HT-29 (cell line): ENCODE results near the gene CYSTM1. TPM values are rescaled to one million over a fixed set of nuclear protein-coding genes. Genes with fewer than 3 reads are reported as not detected.

Source experiments
- DNase-seq: peaks from one replicate; pipeline ENCODE4 v3.0.0-alpha.2; 2015; ENCODE audit warnings: low spot score
- total RNA-seq: library from RNA; depleted of rRNA; stranded (reverse); fragments of >200 nt; shearing (Covaris generic); gene quantifications from 2 replicates; pipeline ENCODE4 v1.2.3, GENCODE V29; 2014; rRNA removed

Gene CYSTM1
- 177 and 178 TPM in 2 replicates for total RNA-seq

- peak; percentile 99 for DNase-seq
Observed at GRCh38 chr5:140174465-140175366, at the start of gene CYSTM1. TSS of gene CYSTM1 (plus strand) at chr5:140175188. CDS start at chr5:140194466, 19,278 bp downstream.

DNA sequence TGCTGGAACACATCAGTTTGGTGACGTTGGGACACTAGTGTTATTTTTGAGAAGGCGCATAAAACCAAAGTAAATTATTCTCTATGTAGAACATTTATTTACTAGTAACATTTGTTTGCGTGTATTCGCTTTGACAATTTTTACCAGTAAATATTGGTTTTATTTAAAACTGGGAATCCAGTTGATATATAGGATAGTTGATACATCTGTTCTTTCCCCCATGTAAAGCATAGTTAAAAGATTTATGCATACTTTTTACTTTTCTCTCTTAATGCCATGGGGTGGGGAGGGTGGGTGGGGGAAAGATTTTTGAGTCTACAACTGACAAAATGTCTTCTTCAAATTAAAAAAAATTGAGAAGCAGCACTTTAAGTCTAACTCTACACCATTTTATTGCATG, 49.4 kb upstream of the CYSTM1 start, which contains the start of gene IGIP:
Gene IGIP (plus strand): TSS at position 301 of the 400 bp plus-strand sequence. CDS start 2,540 bp downstream, outside the sequence.
- no peak for DNase-seq

DNA sequence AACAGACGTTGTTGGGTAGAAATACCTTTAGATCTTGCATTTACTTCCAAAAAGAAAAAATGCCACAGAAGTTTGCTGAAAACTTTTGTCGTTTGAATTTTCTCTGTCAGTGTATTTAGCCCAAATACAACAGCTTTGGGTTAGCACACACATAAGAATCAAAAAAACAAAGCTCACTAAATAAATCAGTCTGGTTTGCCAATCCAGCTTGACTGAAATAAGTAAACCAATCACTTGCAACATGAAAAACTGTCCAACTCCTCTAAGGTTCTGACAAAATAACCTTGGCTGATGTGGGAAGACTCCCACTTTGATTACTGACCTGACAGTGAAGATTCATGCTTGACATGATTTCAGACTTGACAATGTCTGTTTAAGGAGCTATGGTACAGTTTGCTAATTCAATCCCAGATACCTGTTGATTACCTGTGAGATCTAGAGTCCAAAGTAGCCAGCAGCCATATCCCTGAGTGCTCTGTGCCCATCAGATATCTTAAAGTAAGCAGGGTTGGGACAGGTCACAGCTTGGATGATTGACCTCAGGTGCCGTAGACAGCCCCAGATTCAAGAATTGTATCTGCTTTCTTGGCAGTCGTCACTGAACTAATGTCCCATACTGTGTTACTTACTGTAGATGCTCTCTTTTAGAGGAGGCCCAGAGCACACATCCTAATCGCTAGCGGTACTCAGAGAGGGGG, 48.5 kb upstream of the CYSTM1 start:
- DNase-seq = no peak

DNA sequence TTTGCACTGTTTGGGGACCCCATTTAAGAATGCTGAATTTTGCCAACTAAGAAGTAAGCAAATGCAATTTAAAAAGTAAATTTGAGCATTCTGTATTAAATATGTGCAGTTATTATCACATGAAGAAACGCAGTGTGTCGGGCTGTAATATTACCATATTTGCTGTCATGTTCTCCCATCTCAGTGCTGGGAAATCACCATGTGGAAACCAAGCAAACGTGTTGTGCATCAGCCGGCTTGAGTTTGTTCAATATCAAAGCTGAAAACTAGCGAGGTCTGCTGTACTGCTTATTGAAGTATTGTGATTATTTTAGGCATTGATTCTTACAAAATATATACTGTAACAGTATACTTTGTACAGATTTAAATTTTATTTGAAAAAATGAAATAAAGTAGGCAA, 46.6 kb upstream of the CYSTM1 start:
- DNase-seq = no peak

DNA sequence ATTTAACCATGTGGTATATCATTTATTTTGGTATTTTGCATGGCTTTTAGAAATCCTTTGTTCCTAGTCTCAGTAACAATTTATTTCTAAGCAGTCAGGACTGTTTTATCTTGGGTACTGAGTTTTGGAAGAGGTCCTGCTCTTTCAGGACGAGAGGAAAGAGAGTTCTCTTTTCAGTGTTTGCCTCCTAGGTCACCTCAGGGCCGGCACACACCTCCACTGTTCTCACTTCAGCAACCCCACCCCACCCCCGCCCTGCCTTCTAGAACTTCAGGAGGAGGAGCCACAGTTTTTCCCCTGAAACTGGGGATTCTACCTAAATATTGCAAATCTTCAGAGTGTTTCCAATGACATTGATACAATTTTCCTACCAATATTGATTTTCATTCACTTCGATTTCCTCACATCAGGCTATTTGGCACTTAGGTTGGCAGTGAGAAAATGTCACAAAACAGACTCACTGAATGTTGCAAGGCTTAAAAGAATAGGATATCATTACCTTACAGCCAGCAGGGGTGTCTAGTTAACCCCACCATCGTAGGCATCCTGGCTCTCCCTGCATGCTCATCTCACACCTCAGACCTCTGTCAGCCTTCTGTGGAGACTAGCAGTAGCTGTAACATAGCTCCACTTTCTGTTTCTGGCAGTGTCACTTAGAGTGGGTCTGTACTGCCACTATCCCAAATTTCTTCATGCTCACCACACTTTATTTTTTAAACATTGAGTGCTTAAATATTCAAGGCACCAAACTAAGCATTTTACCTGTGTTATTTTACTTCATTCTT, 43.8 kb upstream of the CYSTM1 start:
- DNase-seq = no peak

DNA sequence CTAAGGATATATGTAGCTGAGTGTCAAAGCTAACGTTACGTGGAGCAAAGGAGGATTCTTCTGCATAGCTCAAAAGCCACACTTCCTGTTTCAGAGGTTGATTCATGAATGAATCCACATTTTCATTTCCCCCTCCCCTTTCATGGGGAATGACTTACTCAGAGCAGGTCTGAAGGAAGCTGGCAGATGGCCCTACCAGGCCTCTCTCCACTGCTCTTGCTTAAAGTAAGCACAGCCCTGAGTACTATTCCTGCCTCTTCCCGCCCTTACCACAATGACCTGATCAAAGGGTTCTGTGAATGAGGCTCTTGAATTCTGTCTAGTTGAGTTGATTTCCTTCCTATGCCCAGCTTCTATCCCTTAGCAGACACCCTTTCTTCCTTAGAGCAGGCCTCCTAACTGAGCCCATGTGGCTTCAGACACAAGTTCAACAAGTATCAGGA, 43.0 kb upstream of the CYSTM1 start:
- DNase-seq = peak; percentile 41

GRCh38 chr5:140133514-140134167, 41.3 kb upstream of the CYSTM1 start:
- no peak for DNase-seq

DNA sequence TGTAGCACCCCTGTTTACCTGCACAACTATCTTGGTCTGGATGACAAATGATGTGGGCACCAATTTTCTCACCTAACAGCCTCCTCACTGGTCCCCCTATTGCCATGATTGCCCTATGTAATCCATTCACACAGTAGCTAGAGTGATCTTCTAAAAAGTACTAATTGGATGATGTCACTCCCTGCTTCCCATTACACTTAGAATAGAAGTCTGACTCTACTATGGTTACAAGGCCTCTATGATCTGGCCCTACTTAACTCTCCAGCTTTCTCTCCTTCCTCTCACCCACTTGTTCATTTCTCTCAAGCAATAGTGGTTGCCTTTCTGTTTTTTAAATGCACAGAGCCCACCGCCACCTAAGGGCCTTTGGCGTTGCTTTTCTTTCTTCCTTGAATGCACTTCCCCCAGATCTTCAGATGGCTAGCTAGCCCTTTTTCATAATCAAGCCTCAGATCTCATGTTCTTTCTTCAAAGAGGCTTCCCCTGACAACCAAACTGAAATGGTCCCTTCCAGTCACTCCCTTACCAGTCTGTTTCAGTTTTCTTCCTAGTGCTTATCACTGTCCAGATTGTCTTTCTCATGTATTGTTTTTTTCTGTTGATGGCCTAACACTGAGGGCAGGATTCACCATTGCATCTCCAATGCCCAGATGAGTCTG, 40.6 kb upstream of the CYSTM1 start:
- no peak for DNase-seq

GRCh38 chr5:140135127-140135526, 39.9 kb upstream of the CYSTM1 start:
- DNase-seq = no peak

DNA sequence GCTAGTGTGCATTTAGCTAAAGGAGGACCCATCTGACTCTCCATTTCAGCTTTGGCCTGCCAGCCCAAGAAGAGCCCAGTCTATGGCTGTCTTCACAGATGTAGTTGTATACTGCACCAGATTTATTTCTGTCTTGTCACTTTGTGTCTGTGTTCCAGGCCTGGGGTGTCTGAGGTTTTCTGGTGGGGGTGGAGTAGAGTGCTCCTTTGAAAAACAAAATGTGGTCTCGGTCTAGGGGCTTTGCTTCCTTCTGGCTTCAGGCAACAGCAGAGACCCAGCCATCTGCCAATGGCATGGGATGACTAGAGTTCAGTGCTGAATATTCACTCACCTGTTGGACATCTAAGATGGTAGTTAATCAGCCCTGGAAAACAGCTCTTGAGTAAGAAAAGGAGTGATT, 38.4 kb upstream of the CYSTM1 start:
- DNase-seq = no peak

DNA sequence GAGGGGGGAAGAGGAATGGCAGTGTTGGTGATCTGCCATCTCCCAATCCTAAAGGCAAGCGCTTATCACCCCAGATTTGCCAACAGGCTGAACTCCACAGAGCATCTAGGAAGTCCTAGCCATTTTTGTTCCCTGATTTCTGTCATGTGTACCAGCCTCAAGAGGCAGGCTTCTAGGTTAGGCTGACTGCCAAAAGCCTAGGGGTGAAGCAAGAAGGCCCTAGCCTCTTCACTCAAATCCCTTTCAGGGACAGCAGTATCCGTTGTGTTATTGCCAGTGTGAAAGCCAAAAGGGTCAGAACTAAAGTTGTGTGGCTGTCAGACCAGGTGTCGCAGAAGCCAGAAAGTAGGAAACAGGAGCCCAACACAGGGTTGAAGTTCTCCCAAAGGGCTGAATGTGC, 34.6 kb upstream of the CYSTM1 start:
- DNase-seq = no peak

DNA sequence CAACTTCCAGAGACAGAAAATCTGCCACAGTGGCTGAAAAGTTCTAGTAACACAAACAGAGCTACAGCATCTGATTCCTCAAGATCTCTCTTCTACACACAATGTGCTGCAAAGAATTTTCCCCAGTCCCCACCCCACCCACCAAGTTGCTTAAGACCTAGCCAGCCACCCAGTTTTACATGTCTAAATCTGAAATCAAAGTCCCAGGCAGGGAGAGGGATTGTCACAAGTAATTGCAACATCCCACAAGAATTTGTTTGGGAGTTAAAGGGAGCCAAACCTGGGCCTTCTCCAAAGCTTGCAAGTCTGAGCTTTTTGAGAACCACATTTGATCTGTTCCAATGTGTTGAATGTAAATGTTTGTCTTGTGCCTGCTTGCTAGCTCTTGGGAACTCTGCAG, 33.7 kb upstream of the CYSTM1 start:
- no peak for DNase-seq

DNA sequence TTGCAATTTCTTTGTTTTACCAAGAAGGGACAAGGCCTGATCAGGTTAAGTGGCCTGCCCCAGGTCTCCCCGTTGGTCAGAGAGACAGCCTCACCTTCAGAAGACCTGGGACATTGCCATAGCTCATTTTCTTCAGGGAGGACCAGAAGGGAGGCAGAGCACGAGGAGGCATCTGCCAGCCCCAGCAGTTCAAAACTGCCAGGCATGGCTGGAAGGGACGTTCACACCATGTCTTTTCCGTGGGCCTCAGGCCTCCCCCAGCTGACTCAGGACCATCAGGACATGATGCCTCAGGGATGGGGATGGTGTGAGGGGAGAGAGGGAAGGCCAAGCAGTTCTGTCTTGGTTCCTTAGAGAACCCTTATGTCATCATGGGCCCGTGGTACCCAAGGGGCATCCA, 32.7 kb upstream of the CYSTM1 start:
- DNase-seq = no peak

DNA sequence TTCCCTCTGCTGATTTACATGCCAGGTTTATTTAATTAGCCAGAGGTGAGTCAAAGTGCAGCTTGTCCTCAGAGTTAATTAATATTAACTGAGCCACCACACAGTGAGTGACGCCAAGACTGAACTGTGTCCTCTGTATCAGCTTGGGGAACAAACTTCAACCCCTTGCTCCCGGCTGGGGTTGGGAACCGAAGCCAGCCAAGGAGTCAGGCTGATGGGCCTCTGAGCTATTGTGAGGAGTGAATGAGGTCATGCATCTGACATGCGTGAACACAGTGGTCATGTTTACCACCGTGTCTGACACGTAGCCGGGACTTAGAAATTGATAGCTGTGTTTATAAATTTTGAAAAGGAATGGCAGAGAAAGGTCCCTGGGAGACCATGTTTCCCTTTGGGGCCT, 32.1 kb upstream of the CYSTM1 start:
- no peak for DNase-seq

DNA sequence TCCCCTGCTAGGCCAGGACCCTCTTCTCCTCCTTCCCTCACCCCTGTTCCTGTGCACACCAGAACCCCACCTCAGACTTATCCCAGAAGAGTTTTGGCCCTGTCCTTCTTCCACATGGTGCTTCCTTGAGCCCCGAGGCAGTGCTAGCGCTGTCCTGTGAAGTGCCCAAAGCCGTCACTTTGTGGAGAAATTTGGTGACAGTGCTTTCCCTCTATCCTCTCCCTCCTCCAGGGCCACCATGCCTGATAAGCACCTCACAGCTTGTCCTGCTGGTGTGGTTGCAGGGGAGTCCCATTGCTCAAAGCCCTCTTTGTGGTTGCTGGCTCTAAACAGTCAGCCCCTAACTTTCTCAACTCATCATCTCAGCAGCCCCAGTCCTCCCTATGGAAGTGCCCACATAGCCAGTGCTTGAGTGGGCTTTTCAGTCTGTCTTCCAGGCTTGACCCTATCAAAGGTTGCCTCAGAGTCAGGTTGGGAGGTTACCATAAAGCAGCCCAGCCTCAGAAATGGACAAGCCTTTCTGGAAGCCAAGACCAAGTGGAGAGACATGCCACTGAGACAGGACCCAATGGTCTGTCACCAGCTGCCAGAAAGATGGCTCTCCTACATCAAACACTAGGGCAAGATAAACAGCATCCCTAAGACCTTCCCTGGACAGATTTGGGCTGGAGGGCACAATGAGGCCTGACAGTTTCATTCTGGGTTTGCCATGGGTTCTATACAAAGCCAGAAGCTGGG, 31.3 kb upstream of the CYSTM1 start:
- DNase-seq = no peak

DNA sequence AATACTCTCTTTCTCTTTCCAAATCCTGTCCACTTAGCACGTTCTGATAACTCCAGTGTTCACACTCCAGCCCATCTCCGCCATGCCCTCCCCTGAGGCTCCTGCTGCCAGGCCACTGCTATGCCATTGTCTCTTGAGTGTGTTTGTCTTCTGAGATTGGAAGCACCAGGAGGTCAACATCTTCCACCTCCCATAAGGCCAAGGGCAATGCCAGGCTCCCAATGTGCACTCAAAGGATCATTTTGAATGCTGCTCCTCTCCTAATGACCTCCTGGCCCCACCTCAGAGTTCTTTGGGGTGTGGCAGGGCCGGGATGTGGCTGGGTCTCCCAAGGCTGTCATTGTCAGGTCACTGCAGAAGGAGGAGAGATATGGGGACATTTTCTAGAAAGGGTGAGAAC, 29.7 kb upstream of the CYSTM1 start:
- DNase-seq = no peak

GRCh38 chr5:140145818-140146522, 29.0 kb upstream of the CYSTM1 start:
- peak; percentile 71 for DNase-seq

DNA sequence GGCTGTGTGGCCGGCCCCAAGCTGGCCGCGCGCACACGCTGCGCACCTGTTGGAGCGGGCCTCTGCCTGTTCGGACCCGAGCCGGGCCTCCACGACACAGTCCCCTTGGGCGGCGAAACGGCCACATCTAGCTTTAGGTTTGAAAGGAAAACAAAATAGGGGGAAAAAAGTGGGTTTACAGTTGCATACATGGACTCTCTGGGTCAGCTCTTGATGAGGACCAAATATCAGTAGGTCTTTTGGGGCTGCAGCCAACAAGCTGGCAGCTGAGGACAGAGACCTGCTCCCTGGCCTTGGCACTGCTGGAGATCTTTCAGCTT, 28.5 kb upstream of the CYSTM1 start:
- no peak for DNase-seq

DNA sequence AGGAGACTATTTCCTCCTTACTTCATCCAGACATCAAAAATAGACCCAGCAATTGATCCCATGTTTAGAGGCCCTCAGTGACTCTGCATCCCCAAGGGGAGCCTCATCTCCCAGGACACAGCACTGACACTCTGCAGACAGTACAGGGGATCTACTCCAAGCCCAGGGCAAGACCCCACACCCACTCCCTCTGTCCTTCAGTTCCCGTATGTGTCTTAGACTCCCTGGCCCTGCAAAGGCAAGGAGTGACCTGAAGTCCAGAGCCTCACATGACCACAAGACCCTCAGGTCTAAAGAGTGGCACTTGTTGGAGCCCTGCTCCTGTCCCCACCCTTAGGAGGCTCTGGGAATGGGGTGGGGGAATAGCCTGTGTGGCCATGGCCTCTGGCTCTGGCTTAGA, 27.5 kb upstream of the CYSTM1 start:
- DNase-seq = no peak

DNA sequence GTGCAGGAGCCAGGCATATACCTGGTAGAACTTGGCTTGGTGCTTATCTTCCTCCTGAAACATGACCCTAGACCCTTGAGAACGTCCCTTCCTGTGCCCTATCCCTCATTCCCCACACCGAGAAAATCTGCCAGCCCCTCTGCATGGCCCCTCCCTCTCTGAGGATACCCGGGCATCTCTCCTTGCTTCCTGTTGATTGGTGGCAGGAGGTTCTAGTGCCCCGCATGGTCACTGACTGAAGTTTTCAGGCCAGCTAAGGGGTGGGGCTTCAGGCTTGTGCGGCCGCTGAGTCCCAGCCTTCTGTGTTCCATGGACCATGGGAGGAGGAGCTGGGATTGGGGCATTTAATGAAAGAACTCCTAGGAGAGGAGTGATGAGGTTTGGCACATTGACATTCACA, 26.5 kb upstream of the CYSTM1 start:
- peak; percentile 28 for DNase-seq
